Astrocyte (in vitro differentiated cells and primary cell): ENCODE measurements around the gene SNCG. TPM values are rescaled to one million over a fixed set of nuclear protein-coding genes. Genes with fewer than 3 reads are reported as not detected.

Experiments used
- DNase-seq: peaks from one replicate; pipeline ENCODE4 v3.0.0-alpha.2; 2010; ENCODE audit warnings: low read depth
- FAIRE-seq: peaks from 2 replicates; lab custom pipeline; 2011; peaks lifted over from hg19 to GRCh38; lab: Jason Lieb, UNC
- H2AFZ ChIP-seq: 2 replicates; pipeline ENCODE4 v1.6.0; 2012; ENCODE audit warnings: low read depth, low read length, inconsistent platforms
- H3K27ac ChIP-seq: 2 replicates; pipeline ENCODE4 v1.5.1; 2011; ENCODE audit warnings: low read depth, low read length, inconsistent platforms
- H3K27me3 ChIP-seq: 2 replicates; pipeline ENCODE4 v1.6.0; 2011; ENCODE audit warnings: low read length, inconsistent platforms; ENCODE audit not compliant: insufficient read depth
- H3K36me3 ChIP-seq: 2 replicates; pipeline ENCODE4 v1.5.1; 2011; ENCODE audit warnings: low read length, inconsistent platforms; ENCODE audit not compliant: insufficient read depth
- H3K4me1 ChIP-seq: 2 replicates; pipeline ENCODE4 v1.5.1; 2011; ENCODE audit warnings: low read length, inconsistent platforms; ENCODE audit not compliant: insufficient read depth
- H3K4me2 ChIP-seq: 2 replicates; pipeline ENCODE4 v1.6.0; 2012; ENCODE audit warnings: low read length, inconsistent platforms
- H3K4me3 ChIP-seq: 2 replicates; pipeline ENCODE4 v1.5.1; 2011; ENCODE audit warnings: low read depth, mild to moderate bottlenecking, low read length, inconsistent platforms; ENCODE audit not compliant: insufficient read depth
- H3K79me2 ChIP-seq: 2 replicates; pipeline ENCODE4 v1.6.0; 2012; ENCODE audit warnings: mild to moderate bottlenecking, low read length, inconsistent platforms; ENCODE audit not compliant: insufficient read depth
- H3K9ac ChIP-seq: 2 replicates; pipeline ENCODE4 v1.6.0; 2012; ENCODE audit warnings: mild to moderate bottlenecking, low read length, inconsistent platforms
- H3K9me3 ChIP-seq: 2 replicates; pipeline ENCODE4 v1.5.1; 2012; ENCODE audit warnings: low read depth, mild to moderate bottlenecking, low read length, inconsistent platforms; ENCODE audit not compliant: insufficient read depth
- H4K20me1 ChIP-seq: 2 replicates; pipeline ENCODE4 v1.6.0; 2012; ENCODE audit warnings: low read length, inconsistent platforms; ENCODE audit not compliant: insufficient read depth
- H3K27ac Mint-ChIP-seq: one replicate; pipeline ENCODE4 v1.8.0; 2021; ENCODE audit warnings: mild to moderate bottlenecking, mixed read lengths; ENCODE audit not compliant: unreplicated experiment
- H3K27me3 Mint-ChIP-seq: one replicate; pipeline ENCODE4 v1.8.0; 2021; ENCODE audit warnings: low read depth, mixed read lengths; ENCODE audit not compliant: unreplicated experiment
- H3K36me3 Mint-ChIP-seq: one replicate; pipeline ENCODE4 v1.8.0; 2021; ENCODE audit warnings: low read depth, mixed read lengths; ENCODE audit not compliant: unreplicated experiment
- H3K4me1 Mint-ChIP-seq: one replicate; pipeline ENCODE4 v1.8.0; 2021; ENCODE audit warnings: low read depth, mixed read lengths; ENCODE audit not compliant: unreplicated experiment
- H3K4me3 Mint-ChIP-seq: one replicate; pipeline ENCODE4 v1.8.0; 2021; ENCODE audit warnings: mild to moderate bottlenecking, moderate library complexity, mixed read lengths; ENCODE audit not compliant: unreplicated experiment
- H3K9me3 Mint-ChIP-seq: one replicate; pipeline ENCODE4 v1.8.0; 2021; ENCODE audit warnings: mild to moderate bottlenecking, mixed read lengths; ENCODE audit not compliant: unreplicated experiment
- EZH2 ChIP-seq: IDR thresholded peaks from 2 replicates; pipeline ENCODE4 v1.6.1; 2012; ENCODE audit warnings: mild to moderate bottlenecking, low read length, inconsistent platforms; ENCODE audit not compliant: insufficient read depth
- total RNA-seq: library from RNA; stranded (reverse); gene quantifications from 2 replicates; pipeline ENCODE4 v1.2.1, GENCODE V29; 2021
- TF ChIP-seq, protein P1 (sequence below): IDR thresholded peaks from 2 replicates; pipeline ENCODE4 v1.5.1; 2011; ENCODE audit warnings: low read depth, mild to moderate bottlenecking, inconsistent platforms, low read length, moderate library complexity; ENCODE audit not compliant: insufficient read depth

SNCG gene
- total RNA-seq, 1 donor from 2014 or later, result 3.0 TPM

DNA sequence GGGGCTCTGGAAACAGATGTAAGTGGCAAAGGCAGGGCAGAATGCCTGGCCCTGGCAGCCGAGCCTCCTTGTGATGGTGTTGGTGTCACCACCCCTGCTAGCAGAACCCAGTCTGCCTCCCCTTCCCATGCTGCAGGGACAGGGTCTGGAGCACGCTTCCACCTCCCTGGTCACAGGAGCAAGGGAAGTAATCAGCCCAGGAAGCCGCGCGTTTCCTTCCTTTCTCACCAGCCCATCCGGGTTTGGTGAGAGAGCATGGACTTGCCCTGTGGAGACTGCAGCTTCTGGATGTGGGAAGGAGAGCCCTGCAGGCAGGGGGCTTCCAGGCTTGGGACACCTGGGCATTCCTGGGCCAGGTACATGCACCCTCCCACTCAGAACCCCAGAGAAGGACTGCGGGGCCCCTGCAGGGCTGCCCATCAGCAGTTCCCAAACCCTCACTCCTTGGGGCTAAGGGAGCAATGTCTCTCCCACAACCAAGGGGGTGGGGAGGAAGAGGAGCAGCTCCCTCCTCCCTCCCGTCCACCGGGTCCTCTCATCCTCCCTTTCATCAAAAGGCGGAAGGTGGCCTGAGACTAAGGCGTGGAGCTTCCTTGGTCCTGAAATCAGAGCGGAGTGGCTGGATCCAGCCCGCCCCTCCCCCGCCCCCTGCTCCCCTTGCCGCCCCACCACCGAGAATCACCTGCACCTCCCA lies 2.8 kb upstream of the SNCG start:
- Mint-ChIP-seq H3K36me3 (peaks cover 3% of the 10 kb centered on the region), H3K27me3 (no peaks in the 10 kb centered on the region), H3K9me3 (peaks cover 12% of the 10 kb centered on the region), H3K4me3 (no peak overlapping the region), H3K27ac (no peak overlapping the region), H3K4me1 (peaks cover 11% of the 10 kb centered on the region)
- no peaks in the 10 kb centered on the region for H3K27me3 ChIP-seq
- H3K4me3 ChIP-seq, result no peak overlapping the region
- no peak overlapping the region for H3K4me2 ChIP-seq
- DNase-seq (no peak), FAIRE-seq (no peak)
- H3K36me3 ChIP-seq, result no peaks in the 10 kb centered on the region
- peaks cover 20% of the 10 kb centered on the region for H3K4me1 ChIP-seq
- no peaks in the 10 kb centered on the region for H4K20me1 ChIP-seq
- H3K79me2 ChIP-seq, result no peaks in the 10 kb centered on the region
- H3K27ac ChIP-seq, result no peak overlapping the region
- no peak overlapping the region for H2AFZ ChIP-seq
- peaks cover 2% of the 10 kb centered on the region for H3K9me3 ChIP-seq
- TF ChIP-seq EZH2, result no peak
- TF ChIP-seq, protein P1, sequence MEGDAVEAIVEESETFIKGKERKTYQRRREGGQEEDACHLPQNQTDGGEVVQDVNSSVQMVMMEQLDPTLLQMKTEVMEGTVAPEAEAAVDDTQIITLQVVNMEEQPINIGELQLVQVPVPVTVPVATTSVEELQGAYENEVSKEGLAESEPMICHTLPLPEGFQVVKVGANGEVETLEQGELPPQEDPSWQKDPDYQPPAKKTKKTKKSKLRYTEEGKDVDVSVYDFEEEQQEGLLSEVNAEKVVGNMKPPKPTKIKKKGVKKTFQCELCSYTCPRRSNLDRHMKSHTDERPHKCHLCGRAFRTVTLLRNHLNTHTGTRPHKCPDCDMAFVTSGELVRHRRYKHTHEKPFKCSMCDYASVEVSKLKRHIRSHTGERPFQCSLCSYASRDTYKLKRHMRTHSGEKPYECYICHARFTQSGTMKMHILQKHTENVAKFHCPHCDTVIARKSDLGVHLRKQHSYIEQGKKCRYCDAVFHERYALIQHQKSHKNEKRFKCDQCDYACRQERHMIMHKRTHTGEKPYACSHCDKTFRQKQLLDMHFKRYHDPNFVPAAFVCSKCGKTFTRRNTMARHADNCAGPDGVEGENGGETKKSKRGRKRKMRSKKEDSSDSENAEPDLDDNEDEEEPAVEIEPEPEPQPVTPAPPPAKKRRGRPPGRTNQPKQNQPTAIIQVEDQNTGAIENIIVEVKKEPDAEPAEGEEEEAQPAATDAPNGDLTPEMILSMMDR, result no peak
- H3K9ac ChIP-seq, result no peak overlapping the region

DNA sequence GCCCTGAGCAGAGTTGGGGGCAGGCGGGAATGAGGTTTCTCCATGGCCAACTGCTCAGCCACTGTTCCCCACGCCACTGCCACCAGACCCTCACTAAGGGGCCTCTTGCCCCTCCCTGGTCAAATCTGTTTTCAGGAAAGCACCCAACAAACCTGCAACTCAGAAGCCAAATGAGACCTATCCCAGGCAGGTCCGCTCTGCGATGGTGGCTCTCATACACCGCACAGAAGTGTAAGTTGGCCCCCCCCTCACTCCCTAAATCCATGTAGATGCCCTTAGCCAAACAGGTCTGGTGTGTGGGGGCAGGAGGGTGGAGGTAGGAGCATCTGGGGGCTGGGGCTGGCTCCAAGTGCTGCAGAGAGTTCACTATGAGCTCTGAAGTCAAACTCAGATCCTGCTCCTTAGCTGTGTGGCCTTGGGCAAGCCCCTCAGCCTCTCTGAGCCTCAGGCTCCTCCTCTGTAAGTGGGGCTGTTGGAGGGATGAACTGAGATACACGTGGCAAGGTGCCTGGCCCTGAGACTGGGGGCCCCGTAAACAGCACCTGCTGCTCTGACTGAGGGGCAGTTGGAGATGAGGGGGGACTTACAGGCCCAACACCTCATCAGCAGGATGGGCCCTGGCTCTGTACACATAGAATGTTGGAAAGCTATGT lies 2.1 kb upstream of the SNCG start:
- H3K4me3 ChIP-seq, result no peak overlapping the region
- Mint-ChIP-seq H3K27ac (no peak overlapping the region), H3K4me1 (peaks cover 11% of the 10 kb centered on the region), H3K27me3 (no peaks in the 10 kb centered on the region), H3K9me3 (peaks cover 12% of the 10 kb centered on the region), H3K4me3 (no peak overlapping the region), H3K36me3 (peaks cover 3% of the 10 kb centered on the region)
- no peak for DNase-seq
- H3K79me2 ChIP-seq, result no peaks in the 10 kb centered on the region
- H4K20me1 ChIP-seq, result no peaks in the 10 kb centered on the region
- no peak for TF ChIP-seq EZH2
- TF ChIP-seq, protein P1, result no peak
- H3K9ac ChIP-seq, result no peak overlapping the region
- no peak overlapping the region for H3K27ac ChIP-seq
- peaks cover 20% of the 10 kb centered on the region for H3K4me1 ChIP-seq
- H3K36me3 ChIP-seq, result no peaks in the 10 kb centered on the region
- no peak for FAIRE-seq
- no peak overlapping the region for H2AFZ ChIP-seq
- H3K27me3 ChIP-seq, result no peaks in the 10 kb centered on the region
- H3K4me2 ChIP-seq, result no peak overlapping the region
- peaks cover 2% of the 10 kb centered on the region for H3K9me3 ChIP-seq
